MCF 10A (cell line): ENCODE data around the gene RBPJ. TPM values are rescaled to one million over a fixed set of nuclear protein-coding genes. Genes with fewer than 3 reads are reported as not detected.

ENCODE experiments used
- BruUV-seq: library from RNA; stranded (reverse); fragments of 400-500 nt; replicated peaks from 2 replicates; lab custom pipeline; 2021; lab: Mats Ljungman, UMichigan
- CTCF ChIA-PET: fragments of 300-600 bp; sonication (Branson Sonifier 250); formaldehyde crosslinking; extraction: SDS; loops from one replicate; lab custom pipeline; 2021; ENCODE audit warnings: antibody characterized with exemption, inconsistent platforms; lab: Yijun Ruan, JAX
- POLR2A ChIA-PET: fragments of 300-600, 350-650 bp; sonication (Branson Sonifier 250); formaldehyde crosslinking; extraction: SDS; loops from one replicate; lab custom pipeline; 2020; ENCODE audit warnings: antibody characterized with exemption, inconsistent platforms; lab: Yijun Ruan, JAX
- DNase-seq: peaks from one replicate; pipeline ENCODE4 v3.0.0-alpha.2; 2018; ENCODE audit not compliant: unreplicated experiment
- H3K27ac Mint-ChIP-seq: one replicate; pipeline ENCODE4 v1.8.0; 2022; ENCODE audit warnings: mild to moderate bottlenecking, low read depth, mixed read lengths; ENCODE audit not compliant: unreplicated experiment
- H3K27me3 Mint-ChIP-seq: one replicate; pipeline ENCODE4 v1.8.0; 2022; ENCODE audit warnings: mixed read lengths; ENCODE audit not compliant: insufficient read depth, unreplicated experiment
- H3K36me3 Mint-ChIP-seq: one replicate; pipeline ENCODE4 v1.8.0; 2022; ENCODE audit warnings: mild to moderate bottlenecking, moderate library complexity, mixed read lengths; ENCODE audit not compliant: insufficient read depth, unreplicated experiment
- H3K4me1 Mint-ChIP-seq: one replicate; pipeline ENCODE4 v1.8.0; 2022; ENCODE audit warnings: mixed read lengths; ENCODE audit not compliant: insufficient read depth, unreplicated experiment
- H3K4me3 Mint-ChIP-seq: one replicate; pipeline ENCODE4 v1.8.0; 2022; ENCODE audit warnings: mild to moderate bottlenecking, moderate library complexity, mixed read lengths; ENCODE audit not compliant: unreplicated experiment
- H3K9me3 Mint-ChIP-seq: one replicate; pipeline ENCODE4 v1.8.0; 2022; ENCODE audit warnings: mixed read lengths; ENCODE audit not compliant: unreplicated experiment
- intact Hi-C: fragments of 100-400 bp; cut with micrococcal nuclease; formaldehyde crosslinking; loops from 2 replicates; pipeline ENCODE4 v1.14.1; 2022
- total RNA-seq: library from RNA; stranded (reverse); gene quantifications from 2 replicates; pipeline ENCODE4 v1.2.3, GENCODE V29; 2022
- TF ChIP-seq, protein P1 (sequence below): fragments of 200-600 bp; IDR thresholded peaks from one replicate; pipeline ENCODE4 v1.8.0; 2022; ENCODE audit warnings: antibody characterized with exemption, mild to moderate bottlenecking; ENCODE audit not compliant: unreplicated experiment

RBPJ gene
- total RNA-seq, 1 experiment from 2014 or later, result 74.4 TPM

DNA sequence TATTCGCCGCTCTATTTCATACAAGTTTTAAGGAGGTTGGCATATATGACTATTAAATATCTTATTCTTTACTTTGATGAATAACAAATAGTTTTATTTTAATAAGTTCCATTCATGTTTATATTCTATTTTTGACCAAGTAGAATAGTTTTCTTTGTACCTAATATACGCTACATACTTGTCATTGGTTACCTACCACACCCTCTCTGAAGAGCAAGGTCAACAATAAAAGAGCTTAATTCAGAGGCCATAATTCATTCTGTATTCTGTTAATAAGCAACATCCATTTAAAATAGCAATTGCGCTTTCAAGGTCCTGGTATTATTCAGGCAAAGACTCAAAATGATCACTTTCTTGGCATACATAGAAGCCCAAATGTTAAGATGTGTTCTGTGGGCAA is 24.3 kb upstream of the RBPJ start:
- intact Hi-C loops, result no loop called here
- TF ChIP-seq, protein P1, sequence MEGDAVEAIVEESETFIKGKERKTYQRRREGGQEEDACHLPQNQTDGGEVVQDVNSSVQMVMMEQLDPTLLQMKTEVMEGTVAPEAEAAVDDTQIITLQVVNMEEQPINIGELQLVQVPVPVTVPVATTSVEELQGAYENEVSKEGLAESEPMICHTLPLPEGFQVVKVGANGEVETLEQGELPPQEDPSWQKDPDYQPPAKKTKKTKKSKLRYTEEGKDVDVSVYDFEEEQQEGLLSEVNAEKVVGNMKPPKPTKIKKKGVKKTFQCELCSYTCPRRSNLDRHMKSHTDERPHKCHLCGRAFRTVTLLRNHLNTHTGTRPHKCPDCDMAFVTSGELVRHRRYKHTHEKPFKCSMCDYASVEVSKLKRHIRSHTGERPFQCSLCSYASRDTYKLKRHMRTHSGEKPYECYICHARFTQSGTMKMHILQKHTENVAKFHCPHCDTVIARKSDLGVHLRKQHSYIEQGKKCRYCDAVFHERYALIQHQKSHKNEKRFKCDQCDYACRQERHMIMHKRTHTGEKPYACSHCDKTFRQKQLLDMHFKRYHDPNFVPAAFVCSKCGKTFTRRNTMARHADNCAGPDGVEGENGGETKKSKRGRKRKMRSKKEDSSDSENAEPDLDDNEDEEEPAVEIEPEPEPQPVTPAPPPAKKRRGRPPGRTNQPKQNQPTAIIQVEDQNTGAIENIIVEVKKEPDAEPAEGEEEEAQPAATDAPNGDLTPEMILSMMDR, result no peak
- no TSS peak for BruUV-seq
- ChIA-PET CTCF (no interaction called here), POLR2A (no interaction called here)
- no peaks in the 10 kb centered on the region for H3K36me3 Mint-ChIP-seq
- DNase-seq, result no peak
- H3K4me3 Mint-ChIP-seq, result no peak overlapping the region
- H3K9me3 Mint-ChIP-seq, result no peaks in the 10 kb centered on the region
- peaks cover 7% of the 10 kb centered on the region for H3K4me1 Mint-ChIP-seq
- no peak overlapping the region for H3K27ac Mint-ChIP-seq
- H3K27me3 Mint-ChIP-seq, result no peaks in the 10 kb centered on the region

DNA sequence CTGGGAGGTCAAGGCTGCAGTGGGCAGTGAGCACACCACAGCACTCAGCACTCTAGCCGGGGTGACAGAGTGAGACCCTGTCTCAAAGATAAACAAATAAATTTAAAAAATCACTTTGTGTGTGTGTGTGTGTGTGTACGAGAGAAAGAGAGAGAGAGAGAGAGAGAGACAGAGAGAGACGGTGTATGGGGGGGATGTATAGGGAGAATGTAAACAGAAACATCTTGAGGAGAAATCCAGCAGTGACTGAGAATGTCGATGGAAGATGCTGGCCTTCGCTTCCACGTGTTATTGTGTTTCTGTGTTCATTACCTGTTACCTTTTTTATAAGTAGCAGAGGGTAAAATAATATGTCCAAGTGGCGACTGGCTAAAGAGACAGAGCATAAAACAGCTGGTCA is 23.6 kb upstream of the RBPJ start:
- no TSS peak for BruUV-seq
- no peaks in the 10 kb centered on the region for H3K9me3 Mint-ChIP-seq
- TF ChIP-seq, protein P1, result no peak
- H3K36me3 Mint-ChIP-seq, result no peaks in the 10 kb centered on the region
- CTCF ChIA-PET, result no interaction called here
- H3K27me3 Mint-ChIP-seq, result no peaks in the 10 kb centered on the region
- peaks cover 7% of the 10 kb centered on the region for H3K4me1 Mint-ChIP-seq
- intact Hi-C loops, result no loop called here
- no peak for DNase-seq
- H3K27ac Mint-ChIP-seq, result no peak overlapping the region
- POLR2A ChIA-PET, result interaction anchor here (0.8 kb wide), 1 partner anchor 159 kb away, joined by 3 read pairs; no protein-coding TSS in a partner anchor
- H3K4me3 Mint-ChIP-seq, result no peak overlapping the region

DNA sequence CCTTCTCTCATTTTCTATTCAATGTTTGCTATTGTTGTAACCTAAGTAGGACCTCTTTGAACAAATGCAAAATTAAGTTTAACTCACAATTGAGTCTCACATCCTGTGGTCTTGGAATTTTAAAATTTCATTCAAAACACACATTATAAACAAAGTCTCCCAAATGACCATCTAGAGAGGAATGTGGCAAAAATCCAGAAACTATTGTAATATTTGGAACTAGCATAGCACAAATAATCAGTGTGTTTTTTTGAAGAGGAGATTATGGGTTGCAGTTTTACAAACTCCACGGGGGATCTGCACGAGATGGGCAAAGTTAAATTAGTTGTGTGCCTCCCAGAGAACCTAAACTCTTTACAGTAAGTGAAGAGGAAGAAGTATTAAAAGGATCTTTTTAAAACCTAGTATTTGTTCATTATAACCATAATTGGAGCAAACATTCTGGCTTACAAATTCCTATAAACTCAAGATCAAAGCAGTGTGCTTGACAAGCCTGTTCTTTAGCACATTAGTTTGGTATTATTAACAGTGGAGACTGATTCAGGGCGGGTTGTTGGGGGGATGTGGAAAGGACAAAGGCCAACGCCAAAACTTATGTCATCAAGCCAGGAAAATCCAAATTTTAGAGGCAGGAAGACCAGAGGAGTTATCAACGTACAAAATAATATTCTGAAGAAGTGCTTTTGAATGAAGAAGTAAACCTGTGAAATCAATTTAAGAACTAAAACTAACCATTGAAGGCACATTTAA is 22.4 kb upstream of the RBPJ start:
- ChIA-PET CTCF (no interaction called here), POLR2A (interaction anchor here (0.6 kb wide), 1 partner anchor 50 kb away, joined by 3 read pairs; no protein-coding TSS in a partner anchor)
- H3K27me3 Mint-ChIP-seq, result no peaks in the 10 kb centered on the region
- TF ChIP-seq, protein P1, result no peak
- no peak overlapping the region for H3K4me3 Mint-ChIP-seq
- no peaks in the 10 kb centered on the region for H3K36me3 Mint-ChIP-seq
- no peaks in the 10 kb centered on the region for H3K9me3 Mint-ChIP-seq
- H3K27ac Mint-ChIP-seq, result no peak overlapping the region
- H3K4me1 Mint-ChIP-seq, result peaks cover 7% of the 10 kb centered on the region
- intact Hi-C loops, result no loop called here
- BruUV-seq, result no TSS peak
- peak; percentile 17 for DNase-seq

DNA sequence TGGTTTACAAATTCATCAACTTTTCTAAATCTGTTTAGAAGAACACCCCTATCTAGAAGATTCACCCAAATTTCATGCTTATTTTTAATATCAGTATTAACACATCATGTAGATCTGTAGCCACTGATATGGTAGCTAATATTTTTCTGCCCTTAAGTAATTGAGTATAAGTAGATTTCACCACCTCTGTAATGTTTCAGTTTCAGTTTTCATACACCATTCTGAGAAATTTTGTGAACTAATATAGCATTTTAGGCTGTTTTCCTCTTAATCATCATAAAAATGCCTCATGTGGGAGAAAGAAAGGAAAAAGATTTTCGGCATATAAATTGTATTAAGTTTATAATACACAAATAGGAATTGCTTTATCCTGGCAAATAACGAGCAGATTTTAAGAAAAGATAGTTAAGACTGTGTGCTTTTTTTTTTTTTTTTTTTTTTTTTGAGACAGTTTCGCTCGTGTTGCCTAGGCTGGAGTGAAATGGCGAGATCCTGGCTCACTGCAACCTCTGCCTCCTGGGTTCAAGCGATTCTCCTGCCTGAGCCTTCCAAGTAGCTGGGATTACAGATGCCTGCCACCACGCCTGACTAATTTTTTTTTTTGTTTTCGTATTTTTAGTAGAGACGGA is 21.4 kb upstream of the RBPJ start:
- Mint-ChIP-seq H3K27me3 (no peaks in the 10 kb centered on the region), H3K4me1 (peaks cover 7% of the 10 kb centered on the region), H3K9me3 (no peaks in the 10 kb centered on the region), H3K4me3 (no peak overlapping the region), H3K36me3 (no peaks in the 10 kb centered on the region), H3K27ac (no peak overlapping the region)
- ChIA-PET CTCF (interaction anchor here (0.6 kb wide), 2 partner anchors 114 to 836 kb away, joined by 3 read pairs; no protein-coding TSS in a partner anchor), POLR2A (interaction anchor here (0.6 kb wide), 1 partner anchor 51 kb away, joined by 3 read pairs; no protein-coding TSS in a partner anchor)
- no peak for DNase-seq
- no TSS peak for BruUV-seq
- TF ChIP-seq, protein P1, result no peak
- intact Hi-C loops, result no loop called here
